ENCODE measurements around the gene GMCL2.

Gene GMCL2

GRCh38 chr5:178227929-178228328, 40.8 kb upstream of the GMCL2 start:
- no peak overlapping the region for H3K4me3 Mint-ChIP-seq

GRCh38 chr5:178227138-178227659, 40.0 kb upstream of the GMCL2 start:
- peak overlapping the region; percentile 1 for H3K27ac Mint-ChIP-seq
- H3K4me1 Mint-ChIP-seq (ENCODE audit: low read depth), result peaks cover 37% of the 10 kb centered on the region
- H3K9me3 Mint-ChIP-seq, result no peaks in the 10 kb centered on the region
- H3K4me3 Mint-ChIP-seq, result no peak overlapping the region
- H3K36me3 Mint-ChIP-seq (ENCODE audit: low read depth), result peaks cover 61% of the 10 kb centered on the region
- no peaks in the 10 kb centered on the region for H3K27me3 Mint-ChIP-seq (ENCODE audit: low read depth)

More at GRCh38 chr5:178227929-178228328, 40.8 kb upstream of the GMCL2 start:
- H3K27ac Mint-ChIP-seq, result no peak overlapping the region
- peaks cover 38% of the 10 kb centered on the region for H3K4me1 Mint-ChIP-seq (ENCODE audit: low read depth)
- H3K36me3 Mint-ChIP-seq (ENCODE audit: low read depth), result peaks cover 61% of the 10 kb centered on the region
- no peaks in the 10 kb centered on the region for H3K27me3 Mint-ChIP-seq (ENCODE audit: low read depth)
- no peaks in the 10 kb centered on the region for H3K9me3 Mint-ChIP-seq

- no peak overlapping the region for H3K27ac Mint-ChIP-seq
- no peaks in the 10 kb centered on the region for H3K27me3 Mint-ChIP-seq (ENCODE audit: low read depth)
- H3K4me1 Mint-ChIP-seq (ENCODE audit: low read depth), result peaks cover 35% of the 10 kb centered on the region
- no peaks in the 10 kb centered on the region for H3K9me3 Mint-ChIP-seq
- H3K36me3 Mint-ChIP-seq (ENCODE audit: low read depth), result peaks cover 60% of the 10 kb centered on the region
- no peak overlapping the region for H3K4me3 Mint-ChIP-seq
Measured at GRCh38 chr5:178225174-178225573, 38.0 kb upstream of the GMCL2 start.

GRCh38 chr5:178224403-178224802, 37.2 kb upstream of the GMCL2 start:
- Mint-ChIP-seq H3K27me3 (ENCODE audit: low read depth) (no peaks in the 10 kb centered on the region), H3K9me3 (no peaks in the 10 kb centered on the region), H3K36me3 (ENCODE audit: low read depth) (peaks cover 58% of the 10 kb centered on the region), H3K27ac (no peak overlapping the region), H3K4me1 (ENCODE audit: low read depth) (peaks cover 31% of the 10 kb centered on the region), H3K4me3 (no peak overlapping the region)

- Mint-ChIP-seq H3K27me3 (ENCODE audit: low read depth) (no peaks in the 10 kb centered on the region), H3K4me1 (ENCODE audit: low read depth) (peaks cover 29% of the 10 kb centered on the region), H3K9me3 (no peaks in the 10 kb centered on the region), H3K27ac (no peak overlapping the region), H3K4me3 (no peak overlapping the region), H3K36me3 (ENCODE audit: low read depth) (peaks cover 59% of the 10 kb centered on the region)
Measured at GRCh38 chr5:178223828-178224335, 36.7 kb upstream of the GMCL2 start.

- Mint-ChIP-seq H3K4me3 (no peak overlapping the region), H3K27me3 (ENCODE audit: low read depth) (no peaks in the 10 kb centered on the region), H3K9me3 (no peaks in the 10 kb centered on the region), H3K36me3 (ENCODE audit: low read depth) (peaks cover 61% of the 10 kb centered on the region), H3K27ac (peak overlapping the region; percentile 18), H3K4me1 (ENCODE audit: low read depth) (peaks cover 29% of the 10 kb centered on the region)
Measured at GRCh38 chr5:178223196-178223773, 36.1 kb upstream of the GMCL2 start.

- Mint-ChIP-seq H3K9me3 (no peaks in the 10 kb centered on the region), H3K27ac (no peak overlapping the region), H3K4me3 (no peak overlapping the region), H3K27me3 (ENCODE audit: low read depth) (no peaks in the 10 kb centered on the region), H3K36me3 (ENCODE audit: low read depth) (peaks cover 54% of the 10 kb centered on the region), H3K4me1 (ENCODE audit: low read depth) (peaks cover 21% of the 10 kb centered on the region)
Measured at GRCh38 chr5:178222292-178222691, 35.1 kb upstream of the GMCL2 start.

- H3K27ac Mint-ChIP-seq, result peak overlapping the region; percentile 46
- H3K4me1 Mint-ChIP-seq (ENCODE audit: low read depth), result peaks cover 18% of the 10 kb centered on the region
- H3K9me3 Mint-ChIP-seq, result no peaks in the 10 kb centered on the region
- no peaks in the 10 kb centered on the region for H3K27me3 Mint-ChIP-seq (ENCODE audit: low read depth)
- H3K4me3 Mint-ChIP-seq, result no peak overlapping the region
- H3K36me3 Mint-ChIP-seq (ENCODE audit: low read depth), result peaks cover 50% of the 10 kb centered on the region
Measured at GRCh38 chr5:178221853-178222252, 34.7 kb upstream of the GMCL2 start.

GRCh38 chr5:178221282-178221681, 34.1 kb upstream of the GMCL2 start:
- H3K9me3 Mint-ChIP-seq, result no peaks in the 10 kb centered on the region
- no peaks in the 10 kb centered on the region for H3K27me3 Mint-ChIP-seq (ENCODE audit: low read depth)
- H3K4me3 Mint-ChIP-seq, result no peak overlapping the region
- peaks cover 20% of the 10 kb centered on the region for H3K4me1 Mint-ChIP-seq (ENCODE audit: low read depth)
- peak overlapping the region; percentile 46 for H3K27ac Mint-ChIP-seq
- H3K36me3 Mint-ChIP-seq (ENCODE audit: low read depth), result peaks cover 51% of the 10 kb centered on the region

GRCh38 chr5:178218827-178219226, 31.7 kb upstream of the GMCL2 start:
- Mint-ChIP-seq H3K4me1 (ENCODE audit: low read depth) (peaks cover 23% of the 10 kb centered on the region), H3K9me3 (no peaks in the 10 kb centered on the region), H3K4me3 (no peak overlapping the region), H3K36me3 (ENCODE audit: low read depth) (peaks cover 52% of the 10 kb centered on the region), H3K27me3 (ENCODE audit: low read depth) (no peaks in the 10 kb centered on the region), H3K27ac (no peak overlapping the region)

GRCh38 chr5:178218237-178218776, 31.1 kb upstream of the GMCL2 start:
- Mint-ChIP-seq H3K4me1 (ENCODE audit: low read depth) (peaks cover 27% of the 10 kb centered on the region), H3K4me3 (no peak overlapping the region), H3K27me3 (ENCODE audit: low read depth) (no peaks in the 10 kb centered on the region), H3K9me3 (no peaks in the 10 kb centered on the region), H3K36me3 (ENCODE audit: low read depth) (peaks cover 53% of the 10 kb centered on the region), H3K27ac (no peak overlapping the region)

GRCh38 chr5:178216779-178217178, 29.6 kb upstream of the GMCL2 start:
- peaks cover 26% of the 10 kb centered on the region for H3K4me1 Mint-ChIP-seq (ENCODE audit: low read depth)
- no peaks in the 10 kb centered on the region for H3K9me3 Mint-ChIP-seq
- peaks cover 54% of the 10 kb centered on the region for H3K36me3 Mint-ChIP-seq (ENCODE audit: low read depth)
- no peak overlapping the region for H3K27ac Mint-ChIP-seq
- no peaks in the 10 kb centered on the region for H3K27me3 Mint-ChIP-seq (ENCODE audit: low read depth)
- no peak overlapping the region for H3K4me3 Mint-ChIP-seq

- Mint-ChIP-seq H3K4me1 (ENCODE audit: low read depth) (peaks cover 20% of the 10 kb centered on the region), H3K27me3 (ENCODE audit: low read depth) (no peaks in the 10 kb centered on the region), H3K4me3 (no peak overlapping the region), H3K36me3 (ENCODE audit: low read depth) (peaks cover 52% of the 10 kb centered on the region), H3K27ac (peak overlapping the region; percentile 57), H3K9me3 (no peaks in the 10 kb centered on the region)
Measured at GRCh38 chr5:178216088-178216534, 28.9 kb upstream of the GMCL2 start.

- no peak overlapping the region for H3K27ac Mint-ChIP-seq
- H3K9me3 Mint-ChIP-seq, result no peaks in the 10 kb centered on the region
- H3K27me3 Mint-ChIP-seq (ENCODE audit: low read depth), result no peaks in the 10 kb centered on the region
- H3K36me3 Mint-ChIP-seq (ENCODE audit: low read depth), result peaks cover 54% of the 10 kb centered on the region
- H3K4me1 Mint-ChIP-seq (ENCODE audit: low read depth), result peaks cover 16% of the 10 kb centered on the region
- H3K4me3 Mint-ChIP-seq, result no peak overlapping the region
Measured at GRCh38 chr5:178215280-178216002, 28.3 kb upstream of the GMCL2 start.
